Inferior parietal cortex (tissue), 1 donor: ENCODE data around the gene NCOR1.
"Not testable (repeated sequence)": the region's sequence is repeated elsewhere in the genome, so short reads cannot be mapped to it uniquely, and the experiment has no call there.

Experiments used
- DNase-seq: peaks from one replicate; pipeline ENCODE4 v3.0.0-alpha.2; 2016; ENCODE audit errors: extremely low spot score

Gene NCOR1

DNA sequence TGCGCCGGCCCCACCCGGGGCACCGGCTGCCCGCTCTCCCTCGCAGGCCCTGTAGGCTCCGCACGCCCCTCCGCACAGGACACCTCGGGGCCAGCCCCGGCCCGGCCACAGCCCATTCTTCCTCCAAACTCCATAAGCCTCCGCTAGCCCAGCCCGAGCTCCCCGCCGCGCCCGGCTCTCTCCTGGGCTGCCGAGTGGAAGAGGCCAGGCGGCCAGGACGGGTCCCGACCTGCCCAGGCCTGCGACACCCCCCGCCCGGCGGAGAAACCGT, 397 bp downstream of the NCOR1 start:
- peak; percentile 14 for DNase-seq

GRCh38 chr17:16214190-16215001, 938 bp downstream of the NCOR1 start:
- peak; percentile 49 for DNase-seq

- DNase-seq = no peak
Observed at GRCh38 chr17:16212793-16213192, 2.5 kb downstream of the NCOR1 start.

DNA sequence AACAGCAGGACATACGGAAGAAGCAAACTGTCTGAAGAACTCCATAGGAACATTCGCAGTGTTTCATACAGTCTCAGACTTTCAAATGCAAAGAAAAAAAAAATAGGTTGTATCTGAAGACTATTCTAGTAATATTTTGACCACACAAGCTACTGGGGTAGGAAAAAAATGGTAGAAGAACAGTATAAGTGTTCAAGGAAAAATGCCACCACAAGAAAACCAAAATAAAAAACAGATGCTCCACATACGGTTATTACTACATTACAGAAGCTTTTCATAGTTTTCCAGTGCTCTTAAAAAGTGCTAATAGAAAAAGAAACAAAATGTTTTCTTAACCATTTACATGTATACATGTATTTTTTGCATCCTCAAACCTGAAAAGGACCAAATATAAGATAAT, 3.7 kb downstream of the NCOR1 start:
- DNase-seq = no peak

GRCh38 chr17:16204763-16205162, 10.6 kb downstream of the NCOR1 start:
- DNase-seq = not testable (repeated sequence)

- not testable (repeated sequence) for DNase-seq
Observed at GRCh38 chr17:16202554-16203500, 12.5 kb downstream of the NCOR1 start.

GRCh38 chr17:16201693-16202131, 13.6 kb downstream of the NCOR1 start:
- DNase-seq = not testable (repeated sequence)

DNA sequence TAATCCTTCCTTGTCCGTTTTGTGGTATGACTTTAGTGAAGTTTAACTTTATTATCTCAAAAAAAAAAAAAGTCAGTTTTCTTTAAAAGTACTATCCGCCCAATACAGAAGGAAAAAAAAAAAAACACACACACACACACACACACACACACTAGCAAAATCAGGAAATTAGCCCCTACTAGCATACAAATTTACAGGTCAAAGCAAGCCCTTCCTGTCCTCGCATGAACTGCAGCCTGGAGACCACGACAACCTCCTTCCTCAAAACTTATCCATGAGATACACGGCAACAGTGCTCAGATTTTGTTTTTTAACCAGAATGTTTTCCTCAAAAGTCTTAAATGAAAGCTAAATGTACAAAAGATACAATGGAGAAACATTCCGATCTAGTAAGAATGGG, 16.2 kb downstream of the NCOR1 start:
- DNase-seq = no peak

DNA sequence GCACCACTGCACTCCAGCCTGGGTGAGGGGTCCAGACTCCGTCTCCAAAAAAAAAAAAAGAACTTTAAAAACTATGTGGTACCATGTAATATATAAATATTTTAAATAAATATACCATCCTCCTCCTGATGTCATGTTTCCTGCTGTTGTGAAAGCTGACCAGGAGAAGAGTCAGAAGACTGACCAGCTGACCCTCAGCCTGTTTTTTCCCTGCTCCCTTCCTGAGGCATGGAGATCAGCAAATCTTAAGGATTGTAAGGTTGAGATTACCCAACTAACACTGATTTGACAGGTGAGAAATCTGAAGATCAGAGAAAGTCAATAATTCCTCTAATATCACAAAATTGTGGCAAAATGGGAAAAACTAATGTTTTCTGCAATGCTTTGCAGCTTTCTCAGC, 18.1 kb downstream of the NCOR1 start:
- no peak for DNase-seq

DNA sequence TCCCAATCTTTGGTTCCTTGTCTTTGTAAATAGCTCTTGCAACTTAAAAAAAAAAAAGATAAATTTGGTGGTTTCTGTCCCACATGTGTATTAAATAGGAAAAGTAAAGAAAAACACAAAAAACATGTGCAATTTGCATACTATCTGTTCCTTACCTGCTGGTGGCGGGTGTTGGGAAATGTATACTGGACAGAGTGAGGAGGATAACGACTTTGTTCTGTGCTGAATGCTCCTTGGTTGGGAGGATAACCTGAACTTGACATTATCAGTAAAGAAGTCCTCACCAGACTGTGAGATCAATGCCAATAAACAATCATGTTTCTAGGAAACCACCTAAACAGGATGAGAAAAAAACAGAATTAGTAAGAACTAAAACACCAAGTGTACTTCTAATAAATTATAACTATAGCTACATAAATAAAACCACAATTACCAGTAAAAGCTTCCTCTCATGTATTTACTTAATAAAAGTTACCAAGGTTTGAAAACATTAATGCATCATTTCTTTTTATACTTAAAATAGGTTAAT, 21.0 kb downstream of the NCOR1 start:
- not testable (repeated sequence) for DNase-seq

- no peak for DNase-seq
Observed at GRCh38 chr17:16191604-16192003, 23.7 kb downstream of the NCOR1 start.

DNA sequence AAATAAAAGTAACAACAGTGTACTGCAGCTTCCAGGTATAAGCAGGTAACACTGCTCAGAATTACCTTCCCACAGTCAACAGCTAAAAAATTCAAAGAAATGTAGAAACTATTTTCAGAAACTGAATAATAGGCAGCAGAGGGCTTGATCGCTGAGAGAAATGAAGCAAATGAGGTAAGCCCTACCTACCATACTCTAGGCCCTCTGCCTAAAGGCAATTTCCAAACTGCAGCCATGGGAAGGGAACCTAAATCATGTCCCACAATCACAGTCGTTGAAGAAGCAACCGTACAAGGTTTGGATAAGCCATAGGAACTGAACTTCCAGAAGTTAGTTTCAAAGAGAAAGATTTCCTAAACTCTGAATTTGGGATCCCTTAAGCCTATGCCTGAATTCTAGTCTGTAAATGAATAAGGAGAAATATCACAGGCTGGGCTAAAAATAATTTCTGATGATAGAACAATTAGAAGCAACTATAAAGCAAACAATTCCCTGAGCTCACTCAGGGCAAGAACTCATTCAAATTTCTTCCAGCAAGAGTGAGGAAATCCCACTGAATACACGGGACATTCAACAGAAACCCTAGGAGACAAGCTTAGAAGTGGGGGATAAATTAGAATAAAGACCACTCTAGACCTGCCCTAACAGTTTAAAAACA, 24.5 kb downstream of the NCOR1 start:
- no peak for DNase-seq

DNA sequence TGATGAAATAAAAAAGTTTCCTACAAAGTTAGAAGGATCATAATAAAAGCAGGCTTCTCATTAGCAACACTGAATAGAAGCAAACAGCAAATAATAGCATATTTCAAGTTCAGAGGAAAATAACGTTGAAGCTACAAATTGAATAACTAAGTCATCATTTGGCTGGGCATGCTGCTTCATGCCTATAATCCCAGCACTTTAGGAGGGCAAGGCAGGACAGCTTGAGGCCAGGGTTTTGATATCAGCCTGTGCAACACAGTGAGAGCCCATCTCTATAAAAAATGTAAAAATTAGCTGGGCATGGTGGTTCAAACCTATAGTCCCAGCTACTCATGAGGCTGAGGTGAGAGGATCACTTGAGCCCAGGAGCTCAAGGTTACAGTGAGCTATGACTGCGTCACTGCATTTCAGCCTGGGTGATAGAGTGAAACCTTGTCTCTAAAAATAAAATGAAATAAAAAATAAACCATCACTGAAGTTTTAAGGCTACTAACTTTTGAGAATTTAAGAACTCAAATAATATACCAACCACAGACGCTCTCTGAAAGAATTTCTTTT, 25.5 kb downstream of the NCOR1 start:
- no peak for DNase-seq

DNA sequence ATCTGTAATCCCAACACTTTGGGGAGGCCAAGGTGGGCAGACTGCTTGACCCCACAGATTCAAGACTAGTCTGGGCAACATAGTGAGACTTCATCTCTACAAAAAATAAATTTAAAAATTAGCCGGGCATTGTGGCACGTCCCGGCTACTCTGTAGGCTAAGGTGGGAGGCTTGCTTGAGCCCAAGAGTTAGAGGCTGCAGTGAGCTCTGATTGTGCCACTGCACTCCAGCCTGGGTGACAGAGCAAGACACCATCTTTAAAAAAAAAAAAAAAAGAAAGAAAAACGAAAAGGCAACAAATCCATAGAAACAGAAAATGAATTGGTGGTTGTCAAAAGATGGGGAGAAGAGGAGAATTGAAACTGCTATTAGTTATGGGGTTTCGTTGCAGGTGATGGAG, 27.7 kb downstream of the NCOR1 start:
- DNase-seq = no peak

DNA sequence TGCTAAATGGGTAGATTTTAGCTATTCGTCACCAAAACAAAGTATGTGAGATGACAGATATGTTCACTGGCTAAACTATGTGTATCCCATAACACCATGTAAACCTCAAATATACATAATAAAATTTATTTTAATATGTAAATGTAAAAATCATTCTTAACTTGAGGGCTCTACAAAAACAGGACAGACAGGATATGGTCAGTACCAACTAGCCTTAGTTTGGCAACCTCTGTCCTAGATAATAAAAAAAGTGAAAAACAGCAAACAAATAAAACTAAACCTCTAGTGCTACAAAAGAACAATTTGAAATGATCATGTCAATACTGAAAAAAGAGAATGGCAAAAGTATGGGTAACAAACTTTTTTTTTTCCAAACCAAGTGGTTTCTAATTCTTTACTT, 33.8 kb downstream of the NCOR1 start:
- DNase-seq = no peak

DNA sequence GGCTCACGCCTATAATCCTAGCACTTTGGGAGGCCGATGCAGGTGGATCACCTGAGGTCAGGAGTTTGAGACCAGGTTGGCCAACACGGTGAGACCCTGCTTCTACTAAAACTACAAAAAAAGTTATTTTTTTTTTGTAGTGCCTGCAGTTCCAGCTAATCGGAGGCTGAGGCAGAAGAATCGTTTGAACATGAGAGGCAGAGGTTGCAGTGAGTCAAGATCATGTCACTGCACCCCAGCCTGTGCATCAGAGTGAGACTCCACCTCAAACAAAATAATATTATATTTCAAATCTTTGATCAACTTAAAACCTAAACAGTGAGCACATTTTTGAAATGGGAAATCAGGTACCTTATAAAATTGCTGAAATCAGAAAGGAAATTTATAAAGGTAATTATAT, 36.5 kb downstream of the NCOR1 start:
- DNase-seq = no peak

DNA sequence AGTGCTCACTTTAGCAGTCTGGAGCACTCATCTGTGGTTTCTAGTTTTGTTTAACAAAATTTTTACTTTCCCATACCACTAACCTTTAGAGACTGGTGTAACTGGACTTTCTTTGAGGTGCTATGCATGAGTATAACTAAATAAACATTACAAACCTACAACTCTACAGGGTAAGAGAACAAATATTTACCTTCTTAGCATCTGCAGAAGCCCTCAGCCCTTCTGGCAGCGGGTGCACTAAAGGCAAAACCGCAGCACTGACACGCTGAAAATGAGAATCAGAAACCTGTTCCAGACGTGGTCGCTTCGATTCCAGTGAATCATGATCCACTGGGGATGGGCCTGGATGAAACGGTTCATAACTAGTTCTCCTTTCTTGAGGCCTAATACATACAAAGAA, 43.7 kb downstream of the NCOR1 start:
- no peak for DNase-seq

DNA sequence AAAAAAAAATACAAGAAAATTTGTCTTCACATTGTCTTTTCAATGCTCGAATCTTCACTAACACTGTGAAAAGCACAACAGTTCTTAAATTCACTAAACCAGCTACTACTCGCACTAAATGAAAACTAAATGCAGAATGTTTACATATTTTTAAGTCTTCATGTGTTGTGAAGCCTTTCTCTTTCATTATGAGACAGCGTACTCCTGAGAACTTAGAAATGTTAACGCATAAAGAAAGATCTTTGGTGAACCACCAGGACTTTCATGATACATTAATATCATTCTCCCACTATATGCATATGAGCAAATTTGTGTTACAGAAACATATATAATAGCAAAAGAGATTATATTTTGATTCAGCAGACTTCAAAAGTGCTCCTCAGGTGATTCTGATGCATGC, 48.6 kb downstream of the NCOR1 start:
- DNase-seq = not testable (repeated sequence)

DNA sequence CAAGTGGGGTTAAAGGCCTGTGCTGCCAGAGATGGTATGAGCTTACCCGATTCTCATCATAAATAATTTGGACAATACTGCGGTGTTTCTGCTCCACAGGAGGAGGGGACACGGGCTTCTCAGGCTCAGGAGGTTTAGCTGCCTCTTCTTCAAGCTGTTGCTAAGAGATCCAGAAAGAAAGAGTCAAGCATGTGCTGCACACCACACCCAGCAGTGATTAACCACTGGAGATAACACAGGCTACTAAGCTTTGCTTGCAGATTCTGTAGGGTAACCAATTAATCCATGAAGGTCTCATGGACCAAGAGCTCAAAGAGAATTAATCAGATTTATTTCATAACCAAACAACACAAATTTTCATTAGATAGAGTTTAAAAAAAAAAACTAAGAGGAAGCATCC, 56.6 kb downstream of the NCOR1 start:
- no peak for DNase-seq

DNA sequence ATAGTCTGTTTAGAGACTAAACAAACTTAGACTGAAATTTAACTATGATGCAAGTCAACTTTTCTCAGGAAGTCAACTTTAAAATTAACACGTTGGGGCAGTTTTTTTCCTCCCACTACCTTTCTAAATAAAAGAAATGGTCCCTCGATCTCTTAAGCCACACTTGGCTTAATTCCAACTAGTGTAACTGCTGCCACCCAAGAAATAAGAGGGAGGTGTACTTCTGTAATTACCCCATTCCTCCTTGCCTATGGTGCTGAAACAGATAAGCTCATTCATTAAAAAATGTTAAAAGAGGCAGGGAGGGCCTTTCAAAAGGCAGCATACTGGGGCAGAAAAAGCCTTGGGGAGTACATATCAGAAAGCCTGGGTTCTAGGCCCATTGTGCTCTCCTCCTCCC, 59.8 kb downstream of the NCOR1 start:
- DNase-seq = no peak

- DNase-seq = not testable (repeated sequence)
Observed at GRCh38 chr17:16152326-16152725, 63.0 kb downstream of the NCOR1 start.
